Spinal cord (tissue), 10 donors: ENCODE results near the gene NFIX. TPM values are rescaled to one million over a fixed set of nuclear protein-coding genes. Genes with fewer than 3 reads are reported as not detected.
A peak's percentile ranks its signal among the peaks of the same experiment; 100 is the strongest.
"Not testable (repeated sequence)": the region's sequence is repeated elsewhere in the genome, so short reads cannot be mapped to it uniquely, and the experiment has no call there.

Experiments
- DNase-seq, 6 donors: peaks; one replicate each; pipeline versions ENCODE4 v3.0.0 to v3.0.0-alpha.2; 2013 to 2015; ENCODE audit warnings: low spot score in 6 of 6, low read depth in 4 of 6
- H3K27ac ChIP-seq: one replicate; pipeline ENCODE4 v1.5.1; 2013; ENCODE audit warnings: low read depth, low read length, control low read depth
- H3K27me3 ChIP-seq: one replicate; pipeline ENCODE4 v1.6.1; 2013; ENCODE audit warnings: low read length; ENCODE audit not compliant: control insufficient read depth, insufficient read depth
- H3K36me3 ChIP-seq: one replicate; pipeline ENCODE4 v1.6.1; 2013; ENCODE audit warnings: low read length; ENCODE audit not compliant: control insufficient read depth, insufficient read depth
- H3K4me1 ChIP-seq: one replicate; pipeline ENCODE4 v1.6.1; 2013; ENCODE audit warnings: low read length; ENCODE audit not compliant: control insufficient read depth, insufficient read depth
- H3K4me3 ChIP-seq: one replicate; pipeline ENCODE4 v1.5.1; 2013; ENCODE audit warnings: low read depth, low read length, control low read depth
- H3K9me3 ChIP-seq: one replicate; pipeline ENCODE4 v1.6.1; 2013; ENCODE audit warnings: low read length; ENCODE audit not compliant: control insufficient read depth, insufficient read depth
- WGBS: methylation state at CpG from one replicate; pipeline ENCODE4 v1.1.5; 2013; ENCODE audit warnings: missing lambda C conversion rate; ENCODE audit not compliant: insufficient coverage; 5-methylcytosine and 5-hydroxymethylcytosine counted together
- polyA plus RNA-seq, 2 donors: library from polyadenylated mRNA; unstranded; fragments of 120-200 nt; gene quantifications; one replicate each; pipeline ENCODE4 v1.2.1, GENCODE V29; 2013; ENCODE audit not compliant: insufficient read length in 2 of 2
- total RNA-seq, 2 donors: library from RNA; depleted of rRNA in 1 of 2; stranded (reverse); fragments of 120-200 nt in 1 of 2; fragments of >200 nt in 1 of 2; gene quantifications; one replicate each; pipeline versions ENCODE4 v1.2.3 to v1.2.4, GENCODE V29; 2013 to 2014
- donor health status: healthy.

The NFIX gene
- total and polyA plus RNA-seq, 4 donors, result 53.3 to 198 (median 118) TPM

DNA sequence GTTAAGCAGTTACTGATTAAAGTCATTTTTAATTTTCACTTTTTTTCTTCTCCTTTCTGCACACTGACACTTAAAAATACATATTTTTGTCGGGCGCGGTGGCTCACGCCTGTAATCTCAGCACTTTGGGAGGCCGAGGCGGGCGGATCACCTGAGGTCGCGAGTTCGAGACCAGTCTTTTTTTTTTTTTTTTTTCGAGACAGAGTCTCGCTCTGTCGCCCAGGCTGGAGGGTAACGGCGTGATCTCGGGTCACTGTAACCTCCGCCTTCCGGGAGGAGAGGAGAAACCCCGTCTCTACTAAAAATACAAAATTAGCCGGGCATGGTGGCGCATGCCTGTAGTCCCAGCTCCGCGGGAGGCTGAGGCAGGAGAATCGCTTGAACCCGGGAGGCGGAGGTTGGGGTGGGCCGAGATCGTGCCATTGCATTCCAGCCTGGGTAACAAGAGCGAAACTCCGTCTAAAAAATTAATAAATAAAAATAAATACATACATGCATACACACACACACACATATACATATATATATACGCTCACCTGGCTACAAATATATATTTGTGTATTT lies 37.8 kb upstream of the NFIX start:
- not testable (repeated sequence) for H3K9me3 ChIP-seq, H3K27me3 ChIP-seq, DNase-seq
- Histone ChIP-seq H3K27ac (peak overlapping the region; percentile 85), H3K4me1 (peaks cover 39% of the 10 kb centered on the region), H3K36me3 (peaks cover 26% of the 10 kb centered on the region), H3K4me3 (peak overlapping the region; percentile 72)
- WGBS, result 21% methylated on average over 13 of the region's 31 CpGs

DNA sequence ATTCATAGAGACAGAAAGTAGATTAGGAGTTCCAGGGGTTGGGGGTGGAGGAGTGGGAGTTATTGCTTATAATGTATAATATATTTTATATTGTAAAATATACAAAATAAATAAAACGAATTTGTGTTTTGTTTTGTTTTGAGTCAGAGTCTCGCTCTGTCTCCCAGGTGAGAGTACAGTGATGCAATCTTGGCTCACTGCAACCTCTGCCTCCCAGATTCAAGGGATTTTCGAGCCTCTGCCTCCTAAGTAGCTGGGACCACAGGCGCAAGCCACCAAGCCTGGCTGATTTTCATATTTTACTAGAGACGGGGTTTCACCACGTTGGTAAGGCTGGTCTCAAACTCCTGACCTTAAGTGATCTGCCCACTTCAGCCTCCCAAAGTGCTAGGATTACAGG lies 35.8 kb upstream of the NFIX start:
- H3K4me3 ChIP-seq, result no peak overlapping the region
- H3K27ac ChIP-seq, result no peak overlapping the region
- H3K36me3 ChIP-seq, result peaks cover 6% of the 10 kb centered on the region
- H3K9me3 ChIP-seq, result no peaks in the 10 kb centered on the region
- H3K4me1 ChIP-seq, result peaks cover 19% of the 10 kb centered on the region
- WGBS, result 77% methylated on average over 5 of the region's 6 CpGs
- H3K27me3 ChIP-seq, result no peaks in the 10 kb centered on the region
- no peak for DNase-seq

DNA sequence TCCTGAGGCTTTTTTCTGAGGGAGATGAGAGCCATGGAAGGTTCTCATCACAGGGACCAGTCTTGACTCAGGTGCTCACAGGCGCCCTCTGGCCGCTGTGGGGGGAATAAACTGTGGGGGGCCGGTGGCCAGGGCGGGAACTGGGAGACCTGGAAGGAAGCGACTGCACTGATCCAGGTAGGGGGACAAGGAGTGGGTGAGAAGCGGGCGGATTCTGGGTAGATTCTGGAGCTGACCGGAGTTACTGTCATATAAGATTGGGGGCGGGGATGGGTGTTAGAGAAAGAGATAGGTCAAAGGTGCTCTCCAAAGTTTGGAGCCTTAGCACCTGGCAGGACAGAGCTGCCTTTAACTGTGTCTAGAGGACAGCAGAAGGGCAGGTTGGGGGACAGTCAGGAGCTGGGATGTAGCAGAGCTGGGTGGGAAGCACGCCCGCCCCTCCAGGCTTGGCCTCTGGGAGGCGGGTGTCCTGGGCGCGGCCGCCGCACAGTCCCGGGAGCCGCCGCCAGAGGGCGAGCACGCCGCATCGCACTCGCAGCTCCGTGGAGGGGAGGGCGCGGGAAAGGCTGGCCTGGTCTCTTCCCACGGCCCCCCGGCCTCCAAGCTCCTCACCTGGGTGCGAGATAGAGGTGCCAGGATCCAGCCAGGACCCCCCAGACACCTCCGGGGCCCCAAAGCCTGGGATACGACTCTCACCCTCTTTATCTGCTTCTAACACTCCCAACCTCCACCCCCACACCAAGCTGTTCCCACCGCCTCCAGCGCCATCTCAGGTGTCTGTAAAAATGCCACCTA lies 30.1 kb upstream of the NFIX start:
- DNase-seq, result peak in 4 of 6 donors; percentile 52 to 91 (median 74)
- 1% methylated on average over 32 of the region's 34 CpGs for WGBS
- Histone ChIP-seq H3K27me3 (no peaks in the 10 kb centered on the region), H3K27ac (peak overlapping the region; percentile 7), H3K36me3 (no peaks in the 10 kb centered on the region), H3K9me3 (no peaks in the 10 kb centered on the region), H3K4me1 (peaks cover 20% of the 10 kb centered on the region), H3K4me3 (peak overlapping the region; percentile 46)

- peak overlapping the region; percentile 7 for H3K27ac ChIP-seq
- peaks cover 20% of the 10 kb centered on the region for H3K4me1 ChIP-seq
- no peaks in the 10 kb centered on the region for H3K9me3 ChIP-seq
- no peaks in the 10 kb centered on the region for H3K36me3 ChIP-seq
- peak overlapping the region; percentile 46 for H3K4me3 ChIP-seq
- DNase-seq, result no peak
- H3K27me3 ChIP-seq, result no peaks in the 10 kb centered on the region
- 90% methylated on average over 5 of the region's 8 CpGs for WGBS
These were observed 29.5 kb upstream of the NFIX start for GRCh38 chr19:12965812-12966135.

GRCh38 chr19:12967907-12968306 lies 27.4 kb upstream of the NFIX start:
- no peak for DNase-seq
- Histone ChIP-seq H3K27me3 (no peaks in the 10 kb centered on the region), H3K27ac (no peak overlapping the region), H3K36me3 (no peaks in the 10 kb centered on the region), H3K9me3 (no peaks in the 10 kb centered on the region), H3K4me3 (no peak overlapping the region), H3K4me1 (peaks cover 20% of the 10 kb centered on the region)
- 88% methylated on average over 5 of the region's 5 CpGs for WGBS

- no peaks in the 10 kb centered on the region for H3K27me3 ChIP-seq
- WGBS, result 38% methylated on average over 12 of the region's 14 CpGs
- peak in 2 of 6 donors; percentile 24 to 76 for DNase-seq
- peak within 1 kb of the TSS; percentile 22 for H3K27ac ChIP-seq
- peaks cover 21% of the 10 kb centered on the region for H3K4me1 ChIP-seq
- H3K9me3 ChIP-seq, result no peaks in the 10 kb centered on the region
- no peaks in the 10 kb centered on the region for H3K36me3 ChIP-seq
- no peak within 1 kb of the TSS for H3K4me3 ChIP-seq
These were observed 25.8 kb upstream of the NFIX start, which contains the start of gene DAND5 for GRCh38 chr19:12969292-12969988. TSS of gene DAND5 (plus strand) at chr19:12969576. CDS start at chr19:12969661, 85 bp downstream.

DNA sequence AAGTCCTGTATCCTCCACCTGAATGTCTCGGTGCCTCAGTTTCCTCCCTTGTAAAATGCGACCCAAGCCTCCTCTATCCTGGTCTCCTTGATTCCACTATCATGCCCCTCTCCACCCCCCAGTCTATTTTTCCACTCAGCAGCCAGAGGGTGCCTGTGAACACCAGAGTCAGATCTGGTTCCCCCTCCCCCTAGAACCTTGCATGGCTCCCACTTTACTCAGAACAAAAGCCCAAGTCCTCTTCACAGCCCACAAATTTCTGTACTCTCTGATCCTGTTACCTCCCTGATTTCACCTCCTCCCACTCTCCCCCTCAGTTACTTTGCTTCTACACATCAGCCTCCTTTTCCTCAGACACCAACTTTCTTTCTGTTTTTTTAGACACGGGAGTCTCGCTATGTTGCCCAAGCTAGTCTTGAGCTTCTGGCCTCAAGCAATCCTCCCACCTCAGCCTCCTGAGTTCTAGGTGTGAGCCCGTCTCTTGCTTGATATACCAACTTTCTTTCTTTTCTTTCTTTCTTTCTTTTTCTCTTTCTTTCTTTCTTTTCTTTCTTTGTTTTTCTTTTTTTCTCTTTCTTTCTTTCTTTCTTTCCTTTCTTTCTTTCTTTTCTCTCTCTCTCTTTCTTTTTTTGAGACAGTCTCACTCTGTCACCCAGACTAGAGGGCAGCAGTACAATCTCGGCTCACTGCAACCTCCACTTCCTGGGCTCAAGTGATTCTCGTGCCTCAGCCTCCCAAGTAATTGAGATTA lies 25.0 kb upstream of the NFIX start:
- 98% methylated on average over 7 of the region's 7 CpGs for WGBS
- Histone ChIP-seq H3K4me3 (no peak overlapping the region), H3K27ac (no peak overlapping the region), H3K4me1 (peaks cover 25% of the 10 kb centered on the region), H3K9me3 (no peaks in the 10 kb centered on the region), H3K27me3 (no peaks in the 10 kb centered on the region), H3K36me3 (no peaks in the 10 kb centered on the region)
- no peak for DNase-seq

DNA sequence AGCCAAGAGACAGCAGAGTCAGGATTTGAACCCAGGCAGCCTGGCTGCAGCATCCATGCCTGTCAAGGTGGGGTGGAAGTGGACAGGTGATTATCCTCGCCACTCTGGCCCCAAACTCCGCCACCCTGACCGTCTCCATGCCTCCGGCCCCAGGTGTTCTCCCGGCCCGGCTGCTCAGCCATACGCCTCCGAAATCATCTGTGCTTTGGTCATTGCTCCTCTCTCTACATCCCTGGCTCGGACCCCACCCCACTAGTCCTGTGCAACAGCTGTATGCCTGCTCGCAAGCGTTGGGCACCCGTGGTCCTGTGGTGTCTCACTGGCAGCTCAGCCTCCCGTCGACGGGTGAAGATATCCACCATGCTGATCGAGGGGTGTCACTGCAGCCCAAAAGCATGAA lies 22.0 kb upstream of the NFIX start:
- no peak for DNase-seq
- no peak overlapping the region for H3K27ac ChIP-seq
- H3K36me3 ChIP-seq, result no peaks in the 10 kb centered on the region
- no peak overlapping the region for H3K4me3 ChIP-seq
- H3K27me3 ChIP-seq, result no peaks in the 10 kb centered on the region
- no peaks in the 10 kb centered on the region for H3K9me3 ChIP-seq
- 87% methylated on average over 16 of the region's 16 CpGs for WGBS
- H3K4me1 ChIP-seq, result peaks cover 29% of the 10 kb centered on the region
